ENCODE measurements around the gene ZNF260.
"Not testable (repeated sequence)": the region's sequence is repeated elsewhere in the genome, so short reads cannot be mapped to it uniquely, and the experiment has no call there.

ZNF260 gene

GRCh38 chr19:36528194-36528920 lies at the start of gene ZNF260:
Gene ZNF260 (minus strand): TSS chr19:36528271. CDS start chr19:36515238, 13,033 bp downstream.
- DNase-seq, result peak; percentile 83 to 98 (median 88)

- no peak for DNase-seq
These were observed 49.4 kb upstream of the ZNF260 start for GRCh38 chr19:36577271-36577996.

DNA sequence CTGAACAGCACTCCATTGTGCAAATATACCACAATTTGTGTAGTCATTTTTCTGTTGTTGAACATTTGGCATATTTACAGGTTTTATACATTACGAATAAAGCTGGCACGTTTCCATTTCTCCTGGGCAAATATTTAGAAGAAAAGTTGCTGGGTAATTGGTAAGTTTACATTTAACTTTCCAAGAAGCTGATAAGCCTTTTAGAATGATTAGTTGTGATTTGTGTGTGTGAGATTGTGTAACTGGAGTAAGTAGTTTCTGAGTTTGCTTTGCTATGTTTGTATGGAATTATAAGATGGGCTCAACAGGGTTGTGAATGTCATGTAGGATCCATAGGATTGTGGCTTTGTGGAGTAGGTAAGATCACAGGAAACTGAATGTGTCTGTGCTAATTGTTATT lies 46.7 kb upstream of the ZNF260 start:
- DNase-seq, result no peak

- peak in 1 of 6 experiments; percentile 23 for DNase-seq
These were observed 46.0 kb upstream of the ZNF260 start for GRCh38 chr19:36573895-36574720.

GRCh38 chr19:36573020-36573894 lies 45.2 kb upstream of the ZNF260 start, which contains the start of gene ZNF529:
Gene ZNF529 (minus strand): TSS chr19:36573292. CDS start chr19:36572346, 946 bp downstream.
- peak; percentile 79 to 93 (median 82) for DNase-seq

GRCh38 chr19:36572593-36573019 lies 44.5 kb upstream of the ZNF260 start:
- no peak for DNase-seq

GRCh38 chr19:36564391-36564790 lies 36.3 kb upstream of the ZNF260 start:
- DNase-seq, result no peak

DNA sequence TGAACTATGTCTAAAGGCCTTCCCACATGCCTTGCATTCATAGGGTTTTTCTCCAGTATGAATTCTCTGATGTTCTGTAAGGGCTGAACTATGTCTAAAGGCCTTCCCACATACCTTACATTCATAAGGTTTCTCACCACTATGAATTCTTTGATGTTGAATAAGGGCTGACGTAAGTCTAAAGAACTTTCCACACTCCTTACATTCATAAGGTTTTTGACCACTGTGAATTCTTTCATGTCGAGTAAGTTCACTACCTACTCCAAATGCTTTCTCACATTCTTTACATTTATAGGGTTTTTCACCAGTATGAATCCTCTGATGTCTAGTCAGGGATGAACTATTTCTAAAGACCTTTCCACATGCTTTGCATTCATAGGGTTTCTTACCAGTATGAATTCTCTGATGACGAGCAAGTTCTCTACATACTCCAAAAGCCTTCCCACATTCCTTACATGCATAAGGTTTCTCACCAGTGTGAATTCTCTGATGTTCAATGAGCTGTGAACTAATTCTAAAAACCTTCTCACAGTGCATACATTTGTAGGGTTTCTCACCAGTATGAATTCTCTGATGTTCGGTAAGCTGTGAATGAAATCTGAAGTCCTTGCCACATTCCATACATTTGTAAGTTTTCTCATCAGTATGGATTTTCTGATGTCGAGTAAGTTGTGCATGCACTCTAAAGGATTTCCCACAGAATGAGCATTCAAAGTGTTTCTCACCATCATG lies 19.1 kb upstream of the ZNF260 start:
- no peak for DNase-seq

DNA sequence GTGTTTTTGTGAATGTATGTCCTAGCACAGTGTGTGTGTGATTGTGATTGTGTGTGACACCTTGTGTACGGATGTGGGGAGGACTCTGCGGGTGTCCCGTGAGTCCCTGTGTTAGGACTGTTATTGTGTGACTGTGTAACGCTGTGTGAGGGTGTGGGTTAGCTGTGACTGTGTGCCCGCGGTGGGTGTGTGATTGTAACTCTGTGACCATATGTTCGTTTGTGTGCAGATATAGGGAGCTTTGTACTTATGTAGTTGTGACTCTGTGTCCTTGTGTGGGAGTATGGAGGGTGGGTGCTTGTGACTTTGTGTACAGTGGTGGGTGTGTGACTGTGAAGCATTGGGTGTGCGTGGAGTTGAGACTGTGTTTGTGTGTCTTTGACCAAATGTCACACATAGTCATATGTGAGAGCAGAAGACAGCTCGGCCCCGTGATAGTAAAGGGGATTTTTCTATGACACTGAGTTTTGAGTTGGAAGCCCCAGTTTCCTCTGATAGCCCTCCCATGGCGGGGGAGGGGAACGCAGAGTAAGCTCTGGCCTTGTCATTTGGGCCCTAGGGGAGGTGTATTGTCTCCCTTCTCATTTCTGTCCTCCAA lies 949 bp upstream of the ZNF260 start:
- DNase-seq, result peak in 1 of 6 experiments; percentile 16

- DNase-seq, result no peak
These were observed 238 bp downstream of the ZNF260 start for GRCh38 chr19:36527873-36528193.

DNA sequence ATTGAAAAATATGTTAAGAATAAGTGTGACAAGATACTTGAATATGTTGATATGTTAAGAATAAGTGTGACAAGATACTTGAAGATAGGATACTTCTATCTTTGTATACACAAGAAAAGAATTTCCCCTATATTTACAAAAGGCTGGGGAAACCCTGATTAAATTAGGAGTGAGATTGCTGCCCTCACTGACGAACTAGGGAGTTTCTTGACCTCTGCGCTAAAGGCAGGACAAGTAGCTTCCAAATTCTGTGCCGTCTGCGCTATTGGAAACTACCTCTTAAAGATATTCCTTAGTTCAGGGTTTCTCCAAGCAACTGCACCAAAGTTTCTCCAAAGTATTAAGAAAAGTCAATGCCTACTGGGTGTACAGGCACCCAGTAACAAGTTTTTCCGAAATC lies 730 bp downstream of the ZNF260 start:
- no peak for DNase-seq

GRCh38 chr19:36526581-36526980 lies 1.5 kb downstream of the ZNF260 start:
- DNase-seq, result no peak

- DNase-seq, result no peak
These were observed 3.5 kb downstream of the ZNF260 start for GRCh38 chr19:36524617-36525016.

DNA sequence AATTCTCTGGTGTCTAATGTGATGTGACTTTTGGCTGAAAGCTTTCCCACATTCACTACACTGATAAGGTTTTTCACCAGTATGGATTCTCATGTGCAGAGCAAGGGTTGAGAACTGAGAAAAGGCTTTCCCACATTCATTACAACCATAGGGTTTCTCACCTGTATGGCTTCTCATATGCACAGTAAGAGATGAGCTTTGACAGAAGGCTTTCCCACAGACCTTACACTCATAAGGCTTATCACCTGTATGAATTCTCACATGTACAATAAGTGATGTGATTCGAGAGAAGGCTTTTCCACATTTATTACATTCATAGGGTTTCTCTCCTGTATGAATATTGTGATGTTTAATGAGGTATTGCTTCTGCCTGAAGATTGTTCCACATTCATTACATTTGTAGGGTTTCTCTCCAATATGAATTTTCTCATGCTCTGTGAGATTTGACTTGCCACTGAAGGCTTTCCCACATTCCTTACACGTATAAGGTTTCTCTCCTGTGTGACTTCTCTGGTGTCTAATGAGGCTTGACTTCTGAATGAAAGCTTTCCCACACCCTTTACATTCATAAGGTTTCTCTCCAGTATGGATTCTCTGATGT lies 14.0 kb downstream of the ZNF260 start:
- no peak for DNase-seq

DNA sequence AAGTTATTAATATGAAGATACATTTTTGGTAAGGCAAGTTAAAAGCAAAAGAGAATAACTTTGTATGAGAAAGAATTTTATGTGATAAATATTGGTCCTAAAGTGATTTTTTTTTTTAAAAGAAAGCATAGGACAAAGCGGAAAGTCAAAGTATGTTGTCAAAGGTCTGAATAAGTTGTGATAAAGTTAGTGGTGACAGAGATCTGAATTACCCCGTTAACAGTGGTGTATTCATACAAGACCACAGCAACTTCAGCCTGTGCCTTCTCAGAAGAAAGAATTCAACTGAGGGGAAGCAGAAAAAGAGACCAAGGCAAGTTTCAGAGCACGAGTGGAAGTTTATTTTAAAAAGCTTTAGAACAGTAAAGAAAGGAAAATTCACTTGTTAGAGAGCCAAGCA lies 19.7 kb downstream of the ZNF260 start:
- no peak for DNase-seq

DNA sequence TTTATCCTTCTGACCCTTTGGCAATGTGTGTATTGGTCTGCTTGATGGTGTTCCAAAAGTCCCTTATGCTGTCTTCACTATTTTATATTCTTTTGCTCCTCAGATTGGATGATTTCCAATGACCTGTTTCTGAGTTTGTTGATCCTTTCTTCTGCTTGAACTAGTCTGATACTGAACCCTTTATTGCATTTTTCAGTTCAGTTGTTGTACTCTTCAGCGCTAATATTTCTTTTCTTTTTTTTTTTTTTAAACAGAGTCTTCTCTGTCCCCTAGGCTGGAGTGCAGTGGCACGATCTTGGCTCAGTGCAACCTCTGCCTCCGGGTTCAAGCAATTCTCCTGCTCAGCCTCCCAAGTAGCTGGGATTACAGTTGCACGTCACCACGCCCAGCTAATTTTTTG lies 26.1 kb downstream of the ZNF260 start:
- no peak for DNase-seq

- no peak for DNase-seq
These were observed 31.1 kb downstream of the ZNF260 start for GRCh38 chr19:36497001-36497400.

- DNase-seq, result peak in 1 of 6 experiments; percentile 1
These were observed 35.2 kb downstream of the ZNF260 start for GRCh38 chr19:36492689-36493453.

DNA sequence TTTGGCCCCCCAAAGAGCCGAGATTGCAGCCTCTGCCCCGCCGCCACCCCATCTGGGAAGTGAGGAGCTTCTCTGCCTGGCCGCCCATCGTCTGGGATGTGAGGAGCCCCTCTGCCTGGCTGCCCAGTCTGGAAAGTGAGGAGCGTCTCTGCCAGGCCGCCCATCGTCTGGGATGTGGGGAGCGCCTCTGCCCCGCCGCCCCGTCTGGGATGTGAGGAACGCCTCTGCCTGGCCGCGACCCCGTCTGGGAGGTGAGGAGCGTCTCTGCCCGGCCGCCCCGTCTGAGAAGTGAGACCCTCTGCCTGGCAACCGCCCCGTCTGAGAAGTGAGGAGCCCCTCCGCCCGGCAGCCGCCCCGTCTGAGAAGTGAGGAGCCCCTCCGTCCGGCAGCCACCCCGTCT lies 37.2 kb downstream of the ZNF260 start:
- DNase-seq, result not testable (repeated sequence)

DNA sequence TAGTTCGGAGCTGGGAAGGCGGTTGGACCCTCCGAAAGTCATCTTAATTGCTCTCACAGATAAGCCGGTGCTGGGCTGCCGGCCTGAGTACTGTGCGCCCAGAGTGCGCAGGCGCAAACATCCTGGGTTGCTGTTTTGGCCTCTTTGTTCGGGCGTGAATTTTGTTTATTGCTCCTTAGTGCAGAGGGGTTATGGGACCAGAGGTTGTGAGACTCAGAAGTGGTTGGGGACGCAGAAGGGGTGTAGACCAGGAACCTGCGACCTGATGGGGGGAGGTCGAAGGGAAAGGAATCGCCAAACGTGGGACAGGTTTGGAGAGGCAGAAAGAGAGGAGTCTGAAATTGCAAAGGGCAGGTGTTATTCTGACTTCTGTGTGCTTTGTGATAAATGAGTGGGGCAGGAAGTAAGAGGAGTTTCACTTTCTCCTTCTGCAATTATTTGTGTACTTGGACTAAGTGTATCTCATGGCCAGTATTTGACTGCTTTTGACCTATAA lies 38.1 kb downstream of the ZNF260 start:
- DNase-seq, result peak in 2 of 6 experiments; percentile 50 to 73
